K562 (cell line): ENCODE results near the gene MGST2. TPM values are rescaled to one million over a fixed set of nuclear protein-coding genes. Genes with fewer than 3 reads are reported as not detected.
A peak's percentile ranks its signal among the peaks of the same experiment; 100 is the strongest.

ENCODE experiments used
- ARID2 ChIP-seq: fragments of 450-650 bp; IDR thresholded peaks from 2 replicates; pipeline ENCODE4 v1.6.1; 2017; ENCODE audit warnings: antibody characterized with exemption, mild to moderate bottlenecking
- FOS ChIP-seq: IDR thresholded peaks from 3 replicates; pipeline ENCODE4 v1.6.1; 2011; ENCODE audit not compliant: insufficient read length; ENCODE audit errors: extremely low read depth
- HIVEP1 ChIP-seq: fragments of 250-450 bp; sonication (Bioruptor Pico); IDR thresholded peaks from 2 replicates; pipeline ENCODE4 v1.4.0; 2020; ENCODE audit warnings: mild to moderate bottlenecking
- PRDM10 ChIP-seq: fragments of 450-650 bp; IDR thresholded peaks from 2 replicates; pipeline ENCODE4 v1.6.1; 2018; ENCODE audit not compliant: partially characterized antibody
- SNRNP70 ChIP-seq: fragments of 200-400 bp; formaldehyde crosslinking; optimal IDR thresholded peaks from 2 replicates; pipeline ENCODE3; 2017; ENCODE audit warnings: low read depth, low read length
- YY1 ChIP-seq, 3 experiments: IDR thresholded peaks; 2 replicates each; pipeline ENCODE4 v1.6.1; 2011; ENCODE audit warnings: low read length in 2 of 3, mild to moderate bottlenecking in 2 of 3, moderate library complexity in 2 of 3, borderline replicate concordance in 1 of 3, control low read depth in 1 of 3, low read depth in 1 of 3; ENCODE audit not compliant: insufficient read depth in 3 of 3, insufficient replicate concordance in 2 of 3, control insufficient read depth in 1 of 3, insufficient read length in 1 of 3; ENCODE audit errors: extremely low read depth in 1 of 3
- ZNF347 ChIP-seq: fragments of 450-650 bp; formaldehyde crosslinking; IDR thresholded peaks from 2 replicates; pipeline ENCODE4 v1.4.0; 2020; ENCODE audit warnings: low read depth, mild to moderate bottlenecking, moderate library complexity
- ZNF407 ChIP-seq: fragments of 450-650 bp; IDR thresholded peaks from 2 replicates; pipeline ENCODE4 v1.6.1; 2016; ENCODE audit warnings: low read depth
- polyA plus RNA-seq, 8 experiments: library from polyadenylated mRNA; depleted of rRNA in 4 of 8; stranded (reverse) in 5 of 8; unstranded in 3 of 8; fragments of >200 nt; fragmentation: Nextera tagmentation in 2 of 8; fragmentation: Illumina TruSeq in 1 of 8; extraction: Ambion mirVana in 2 of 8; extraction: Trizol in 1 of 8; gene quantifications; 2 replicates each; pipeline versions ENCODE4 v1.2.1 to v1.2.3, GENCODE V29; 2011 to 2014; ENCODE audit warnings: inconsistent platforms in 1 of 8, missing spikeins in 1 of 8
- total RNA-seq, 7 experiments: library from RNA; depleted of rRNA in 6 of 7; stranded (reverse); fragments of >200 nt in 6 of 7; fragmentation: Illumina TruSeq in 2 of 7; extraction: Trizol in 2 of 7; gene quantifications; 2 replicates each; pipeline versions ENCODE4 v1.2.1 to v1.2.3, GENCODE V29; 2011 to 2021; ENCODE audit warnings: low replicate concordance in 1 of 7
- TF ChIP-seq, protein P1 (sequence below): fragments of 450-650 bp; formaldehyde crosslinking; IDR thresholded peaks from 2 replicates; pipeline ENCODE4 v1.4.0; 2020; ENCODE audit warnings: mild to moderate bottlenecking, moderate library complexity

MGST2 gene
- total and polyA plus RNA-seq, 9 of the 15 experiments (the other 6 are each of a cell fraction or from before 2014, with no cell fraction given): 38.7 to 115 (median 84.6) TPM

- TF ChIP-seq ZNF407: no peak
- no peak for TF ChIP-seq FOS
- no peak for TF ChIP-seq SNRNP70
- no peak for TF ChIP-seq YY1 (IDR thresholded peaks at IDR 0.05; ENCODE audit: borderline replicate concordance in 1 of 3, control insufficient read depth in 1 of 3, extremely low read depth in 1 of 3, insufficient read depth in 3 of 3, insufficient read length in 1 of 3, insufficient replicate concordance in 2 of 3, low read depth in 1 of 3, low read length in 2 of 3)
- TF ChIP-seq, protein P1, sequence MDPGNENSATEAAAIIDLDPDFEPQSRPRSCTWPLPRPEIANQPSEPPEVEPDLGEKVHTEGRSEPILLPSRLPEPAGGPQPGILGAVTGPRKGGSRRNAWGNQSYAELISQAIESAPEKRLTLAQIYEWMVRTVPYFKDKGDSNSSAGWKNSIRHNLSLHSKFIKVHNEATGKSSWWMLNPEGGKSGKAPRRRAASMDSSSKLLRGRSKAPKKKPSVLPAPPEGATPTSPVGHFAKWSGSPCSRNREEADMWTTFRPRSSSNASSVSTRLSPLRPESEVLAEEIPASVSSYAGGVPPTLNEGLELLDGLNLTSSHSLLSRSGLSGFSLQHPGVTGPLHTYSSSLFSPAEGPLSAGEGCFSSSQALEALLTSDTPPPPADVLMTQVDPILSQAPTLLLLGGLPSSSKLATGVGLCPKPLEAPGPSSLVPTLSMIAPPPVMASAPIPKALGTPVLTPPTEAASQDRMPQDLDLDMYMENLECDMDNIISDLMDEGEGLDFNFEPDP (CRISPR knock-in tag): no peak
- no peak for TF ChIP-seq ARID2
- no peak for TF ChIP-seq ZNF347 (CRISPR knock-in tag)
- TF ChIP-seq PRDM10: peak; percentile 83
- TF ChIP-seq HIVEP1 (CRISPR knock-in tag): no peak
These were observed 14.1 kb upstream of the MGST2 start (continued) for GRCh38 chr4:139651282-139652194.
